ENCODE data around the gene SFN.
A peak's percentile ranks its signal among the peaks of the same experiment; 100 is the strongest.
"Not testable (repeated sequence)": the region's sequence is repeated elsewhere in the genome, so short reads cannot be mapped to it uniquely, and the experiment has no call there.

Gene SFN

DNA sequence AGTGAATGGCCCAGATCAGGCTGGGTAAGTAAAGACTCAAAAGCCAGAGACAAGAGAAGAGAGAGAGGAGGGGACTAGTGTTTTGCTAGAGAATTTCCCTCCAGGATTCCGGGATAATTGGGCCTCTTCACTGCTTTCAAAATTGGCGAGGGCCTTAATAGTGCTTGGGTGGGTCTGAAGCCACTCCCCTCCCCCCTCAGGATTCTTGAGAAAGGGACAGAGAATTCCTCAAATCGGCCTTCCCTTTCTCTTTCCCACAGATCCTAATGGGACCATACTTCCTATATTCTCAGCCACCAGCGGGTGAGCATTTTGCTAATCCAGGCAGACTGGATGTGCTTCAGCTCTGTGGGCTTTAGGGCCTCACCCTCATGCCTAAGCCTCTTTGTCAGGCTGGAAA is 11.9 kb downstream of the SFN start:
- Histone ChIP-seq H3K36me3 (no peaks in the 10 kb centered on the region), H3K27me3 (no peaks in the 10 kb centered on the region), H3K9me3 (no peaks in the 10 kb centered on the region), H3K4me1 (no peaks in the 10 kb centered on the region), H3K4me3 (ENCODE audit: low read depth, low read length) (no peak overlapping the region)
- TF ChIP-seq, protein P1, sequence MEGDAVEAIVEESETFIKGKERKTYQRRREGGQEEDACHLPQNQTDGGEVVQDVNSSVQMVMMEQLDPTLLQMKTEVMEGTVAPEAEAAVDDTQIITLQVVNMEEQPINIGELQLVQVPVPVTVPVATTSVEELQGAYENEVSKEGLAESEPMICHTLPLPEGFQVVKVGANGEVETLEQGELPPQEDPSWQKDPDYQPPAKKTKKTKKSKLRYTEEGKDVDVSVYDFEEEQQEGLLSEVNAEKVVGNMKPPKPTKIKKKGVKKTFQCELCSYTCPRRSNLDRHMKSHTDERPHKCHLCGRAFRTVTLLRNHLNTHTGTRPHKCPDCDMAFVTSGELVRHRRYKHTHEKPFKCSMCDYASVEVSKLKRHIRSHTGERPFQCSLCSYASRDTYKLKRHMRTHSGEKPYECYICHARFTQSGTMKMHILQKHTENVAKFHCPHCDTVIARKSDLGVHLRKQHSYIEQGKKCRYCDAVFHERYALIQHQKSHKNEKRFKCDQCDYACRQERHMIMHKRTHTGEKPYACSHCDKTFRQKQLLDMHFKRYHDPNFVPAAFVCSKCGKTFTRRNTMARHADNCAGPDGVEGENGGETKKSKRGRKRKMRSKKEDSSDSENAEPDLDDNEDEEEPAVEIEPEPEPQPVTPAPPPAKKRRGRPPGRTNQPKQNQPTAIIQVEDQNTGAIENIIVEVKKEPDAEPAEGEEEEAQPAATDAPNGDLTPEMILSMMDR (IDR thresholded peaks at IDR 0.05; ENCODE audit: low read depth, low read length) = no peak
- DNase-seq = no peak

DNA sequence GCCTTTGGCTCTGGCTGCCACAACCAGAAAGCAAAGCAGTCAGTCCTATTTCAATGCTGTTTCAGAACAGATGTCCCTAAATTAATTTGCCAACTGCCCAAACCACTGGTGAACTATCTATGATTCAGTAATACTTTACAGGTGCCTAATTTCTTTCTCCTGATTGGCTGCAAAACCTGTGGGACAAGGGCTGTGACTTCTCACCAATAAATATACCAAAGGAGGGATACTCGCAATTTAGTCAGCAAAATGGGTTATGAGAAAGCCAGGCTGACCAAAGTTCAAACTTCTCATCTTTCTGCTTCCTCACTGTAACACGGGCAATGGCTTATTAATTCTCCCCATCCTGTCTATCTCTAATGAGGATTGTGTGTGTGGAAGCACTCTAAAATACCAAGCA is 14.4 kb downstream of the SFN start:
- DNase-seq = no peak
- TF ChIP-seq, protein P1 (IDR thresholded peaks at IDR 0.05; ENCODE audit: low read depth, low read length) = no peak
- Histone ChIP-seq H3K27me3 (no peaks in the 10 kb centered on the region), H3K9me3 (no peaks in the 10 kb centered on the region), H3K4me3 (ENCODE audit: low read depth, low read length) (no peak overlapping the region), H3K4me1 (no peaks in the 10 kb centered on the region), H3K36me3 (no peaks in the 10 kb centered on the region; the same call in 1 of the 2 replicates)

DNA sequence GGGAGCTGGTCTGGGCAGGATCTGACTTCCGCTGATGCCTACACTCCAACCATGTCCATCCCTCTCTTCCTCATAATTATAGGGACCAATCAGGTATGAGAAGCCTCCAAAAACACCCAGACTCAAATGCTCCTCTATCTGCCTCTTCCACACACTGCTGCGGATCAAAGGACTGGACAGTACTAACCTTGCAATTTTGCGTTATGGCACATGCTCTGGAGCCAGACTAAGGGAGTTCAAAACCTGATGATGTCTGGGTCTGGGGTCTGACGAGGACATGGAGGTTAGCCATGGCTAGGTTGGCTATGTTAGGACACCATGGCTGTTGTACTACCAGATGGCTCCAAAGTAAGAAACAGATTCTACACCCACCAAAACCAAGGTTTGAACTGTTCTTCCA is 16.8 kb downstream of the SFN start:
- DNase-seq = no peak
- Histone ChIP-seq H3K27me3 (no peaks in the 10 kb centered on the region), H3K4me3 (ENCODE audit: low read depth, low read length) (no peak overlapping the region), H3K36me3 (peaks cover 9% of the 10 kb centered on the region), H3K4me1 (no peaks in the 10 kb centered on the region), H3K9me3 (no peaks in the 10 kb centered on the region)
- TF ChIP-seq, protein P1 (IDR thresholded peaks at IDR 0.05; ENCODE audit: low read depth, low read length) = no peak

DNA sequence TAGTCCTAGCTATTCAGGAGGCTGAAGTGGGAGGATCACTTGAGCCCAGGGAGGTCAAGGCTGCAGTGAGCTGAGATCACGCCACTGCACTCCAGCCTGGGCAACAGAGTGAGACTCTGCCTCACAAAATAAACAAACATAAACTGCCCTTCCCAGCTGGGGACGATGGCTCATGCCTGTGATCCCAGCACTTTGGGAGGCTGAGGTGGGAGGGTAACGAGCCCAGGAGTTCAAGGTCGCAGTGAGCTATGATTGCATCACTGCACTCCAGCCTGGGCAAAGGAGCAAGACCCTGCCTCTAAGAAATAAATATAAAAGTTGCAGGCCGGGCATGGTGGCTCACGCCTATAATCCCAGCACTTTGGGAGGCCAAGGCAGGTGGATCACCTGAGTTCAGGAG is 18.7 kb downstream of the SFN start:
- not testable (repeated sequence) for H3K4me3 ChIP-seq (ENCODE audit: low read depth, low read length); H3K9me3 ChIP-seq; H3K27me3 ChIP-seq; DNase-seq; H3K4me1 ChIP-seq
- peaks cover 13% of the 10 kb centered on the region for H3K36me3 ChIP-seq

DNA sequence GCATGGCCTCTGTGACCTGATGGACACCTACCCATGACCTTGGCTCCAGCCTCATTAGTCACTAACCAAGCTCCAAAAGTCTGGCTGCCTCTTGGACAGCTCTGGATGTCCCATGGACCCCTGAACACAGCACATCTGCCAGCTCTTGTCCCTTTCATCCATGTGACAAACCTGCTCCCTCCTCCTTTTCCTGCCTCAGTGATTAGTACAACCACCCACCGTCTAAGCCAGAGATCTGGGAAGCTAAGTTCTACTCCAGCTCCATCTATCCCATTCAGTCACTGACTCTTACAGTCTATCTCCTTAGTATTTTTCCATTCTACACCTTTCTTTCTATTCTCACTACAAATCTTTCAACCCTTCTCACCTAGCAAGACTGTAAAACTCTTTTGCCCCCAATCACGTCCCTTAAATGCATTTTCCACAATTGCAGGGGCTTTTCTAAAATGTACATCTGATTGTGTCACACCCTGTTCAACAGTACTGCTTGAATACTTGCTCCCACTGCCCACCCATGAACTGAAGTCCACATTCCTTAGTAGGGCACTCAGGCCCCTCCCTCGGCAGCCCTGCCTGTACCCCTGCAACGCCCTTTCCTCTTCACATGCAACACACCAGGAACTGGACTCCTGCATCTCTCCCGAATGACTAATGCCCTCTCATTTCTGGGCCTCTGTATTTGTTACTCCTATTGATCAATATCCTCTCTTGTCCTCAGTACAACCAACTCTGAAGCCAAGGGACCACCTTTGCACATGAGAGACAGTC is 19.9 kb downstream of the SFN start:
- TF ChIP-seq, protein P1 (IDR thresholded peaks at IDR 0.05; ENCODE audit: low read depth, low read length) = no peak
- no peak overlapping the region for H3K4me3 ChIP-seq (ENCODE audit: low read depth, low read length)

DNA sequence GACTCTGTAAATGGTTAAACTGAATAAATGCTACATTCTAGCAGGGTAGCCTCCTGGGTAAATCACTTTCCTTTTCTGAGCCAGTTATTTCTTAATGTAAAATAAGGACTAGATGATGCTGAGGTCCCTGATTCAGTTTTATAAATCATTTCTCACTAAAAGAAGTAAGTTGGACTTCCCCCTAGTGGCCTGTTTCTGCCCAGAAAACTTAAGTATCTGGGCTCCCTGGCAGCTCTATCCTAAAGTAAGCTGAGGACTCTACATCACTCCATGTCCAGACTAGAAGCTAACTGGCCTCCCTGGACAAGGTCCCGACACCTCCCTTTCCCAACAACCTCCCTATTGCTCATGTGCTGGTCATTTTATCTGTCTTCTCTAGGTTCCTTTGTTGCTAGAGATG is 24.2 kb downstream of the SFN start:
- peaks cover 25% of the 10 kb centered on the region for H3K36me3 ChIP-seq
- no peak overlapping the region for H3K4me3 ChIP-seq (ENCODE audit: low read depth, low read length)
- no peaks in the 10 kb centered on the region for H3K27me3 ChIP-seq
- no peak for DNase-seq
- no peaks in the 10 kb centered on the region for H3K9me3 ChIP-seq
- H3K4me1 ChIP-seq = no peaks in the 10 kb centered on the region
- TF ChIP-seq, protein P1 (IDR thresholded peaks at IDR 0.05; ENCODE audit: low read depth, low read length) = peak; percentile 45

More for the DNA sequence above, 19.9 kb downstream of the SFN start:
- Histone ChIP-seq H3K36me3 (peaks cover 13% of the 10 kb centered on the region), H3K9me3 (no peaks in the 10 kb centered on the region), H3K27me3 (no peaks in the 10 kb centered on the region), H3K4me1 (no peaks in the 10 kb centered on the region)
- no peak for DNase-seq

Measured in BE2C (cell line).